Osteoblast (primary cell): ENCODE data around the gene MT1HL1. TPM values are rescaled to one million over a fixed set of nuclear protein-coding genes. Genes with fewer than 3 reads are reported as not detected.
"Not testable (repeated sequence)": the region's sequence is repeated elsewhere in the genome, so short reads cannot be mapped to it uniquely, and the experiment has no call there.

Experiments
- DNase-seq: peaks from one replicate; pipeline ENCODE4 v3.0.0; 2011; ENCODE audit warnings: low spot score, mixed read lengths; ENCODE audit not compliant: insufficient read length; ENCODE audit errors: missing footprints
- H2AFZ ChIP-seq: 2 replicates; pipeline ENCODE4 v1.6.0; 2011; ENCODE audit warnings: mild to moderate bottlenecking, low read length
- H3K27ac ChIP-seq: 2 replicates; pipeline ENCODE4 v1.5.1; 2011; ENCODE audit warnings: mild to moderate bottlenecking, low read depth, low read length, moderate library complexity
- H3K27me3 ChIP-seq: 2 replicates; pipeline ENCODE4 v1.6.0; 2012; ENCODE audit warnings: mild to moderate bottlenecking, control low read depth, inconsistent platforms, low read length, moderate library complexity; ENCODE audit not compliant: insufficient read depth
- H3K36me3 ChIP-seq: 2 replicates; pipeline ENCODE4 v1.5.1; 2011; ENCODE audit warnings: mild to moderate bottlenecking, low read length, control low read depth, moderate library complexity; ENCODE audit not compliant: insufficient read depth
- H3K4me1 ChIP-seq: 2 replicates; pipeline ENCODE4 v1.5.1; 2011; ENCODE audit warnings: mild to moderate bottlenecking, low read length, control low read depth, moderate library complexity; ENCODE audit not compliant: insufficient read depth
- H3K4me2 ChIP-seq: 2 replicates; pipeline ENCODE4 v1.6.0; 2011; ENCODE audit warnings: mild to moderate bottlenecking, low read length; ENCODE audit not compliant: insufficient read depth
- H3K4me3 ChIP-seq: fragments of 200-600 bp; sonication (generic); 3 replicates; pipeline ENCODE4 v1.5.1; 2012; ENCODE audit warnings: mild to moderate bottlenecking, low read length, inconsistent platforms; ENCODE audit not compliant: insufficient read depth
- H3K79me2 ChIP-seq: 2 replicates; pipeline ENCODE4 v1.6.0; 2012; ENCODE audit warnings: mild to moderate bottlenecking, low read length, control low read depth, inconsistent platforms; ENCODE audit not compliant: insufficient read depth
- H3K9me3 ChIP-seq: 2 replicates; pipeline ENCODE4 v1.5.1; 2011; ENCODE audit warnings: low read depth, low read length, control low read depth
- H4K20me1 ChIP-seq: 2 replicates; pipeline ENCODE4 v1.6.0; 2012; ENCODE audit warnings: mild to moderate bottlenecking, low read length, control low read depth; ENCODE audit not compliant: insufficient read depth
- CTCF ChIP-seq: IDR thresholded peaks from 2 replicates; pipeline ENCODE4 v1.5.1; 2011; ENCODE audit warnings: mild to moderate bottlenecking, low read depth, low read length, moderate library complexity; ENCODE audit errors: extremely low read depth
- total RNA-seq: library from RNA; depleted of rRNA; stranded (reverse); fragments of >200 nt; gene quantifications from 2 replicates; pipeline ENCODE4 v1.2.3, GENCODE V29; 2012

The MT1HL1 gene
- total RNA-seq, 1 donor: not detected

GRCh38 chr1:236990052-236990445 lies 14.2 kb downstream of the MT1HL1 start:
- no peak for TF ChIP-seq CTCF
- Histone ChIP-seq H3K79me2 (no peaks in the 10 kb centered on the region), H3K4me1 (no peaks in the 10 kb centered on the region), H4K20me1 (no peaks in the 10 kb centered on the region), H3K27me3 (no peaks in the 10 kb centered on the region), H3K9me3 (peaks cover 2% of the 10 kb centered on the region), H3K36me3 (no peaks in the 10 kb centered on the region), H3K4me3 (no peak overlapping the region), H3K27ac (no peak overlapping the region), H3K4me2 (no peak overlapping the region), H2AFZ (no peak overlapping the region)
- no peak for DNase-seq

GRCh38 chr1:236989290-236990051 lies 14.8 kb downstream of the MT1HL1 start:
- no peaks in the 10 kb centered on the region for H4K20me1 ChIP-seq
- H2AFZ ChIP-seq: no peak overlapping the region
- no peaks in the 10 kb centered on the region for H3K27me3 ChIP-seq
- no peak overlapping the region for H3K4me3 ChIP-seq
- no peaks in the 10 kb centered on the region for H3K36me3 ChIP-seq
- H3K9me3 ChIP-seq: peaks cover 2% of the 10 kb centered on the region
- no peaks in the 10 kb centered on the region for H3K4me1 ChIP-seq
- no peak overlapping the region for H3K27ac ChIP-seq
- no peak for DNase-seq
- no peak for TF ChIP-seq CTCF
- no peaks in the 10 kb centered on the region for H3K79me2 ChIP-seq
- H3K4me2 ChIP-seq: no peak overlapping the region

- H3K4me1 ChIP-seq: no peaks in the 10 kb centered on the region
- no peaks in the 10 kb centered on the region for H3K27me3 ChIP-seq
- H3K27ac ChIP-seq: no peak overlapping the region
- no peaks in the 10 kb centered on the region for H3K79me2 ChIP-seq
- DNase-seq: no peak
- H4K20me1 ChIP-seq: no peaks in the 10 kb centered on the region
- no peak overlapping the region for H3K4me2 ChIP-seq
- peaks cover 6% of the 10 kb centered on the region for H3K9me3 ChIP-seq
- no peaks in the 10 kb centered on the region for H3K36me3 ChIP-seq
- no peak overlapping the region for H3K4me3 ChIP-seq
- TF ChIP-seq CTCF: no peak
- H2AFZ ChIP-seq: no peak overlapping the region
Observed at GRCh38 chr1:236983818-236984217, 20.4 kb downstream of the MT1HL1 start.

- Histone ChIP-seq H3K27ac (no peak overlapping the region), H4K20me1 (no peaks in the 10 kb centered on the region), H3K27me3 (no peaks in the 10 kb centered on the region), H3K9me3 (peaks cover 6% of the 10 kb centered on the region), H2AFZ (no peak overlapping the region), H3K79me2 (no peaks in the 10 kb centered on the region), H3K36me3 (no peaks in the 10 kb centered on the region), H3K4me3 (no peak overlapping the region), H3K4me1 (no peaks in the 10 kb centered on the region), H3K4me2 (no peak overlapping the region)
- DNase-seq: no peak
- no peak for TF ChIP-seq CTCF
Observed at GRCh38 chr1:236982380-236982779, 21.9 kb downstream of the MT1HL1 start.

GRCh38 chr1:236981431-236981830 lies 22.8 kb downstream of the MT1HL1 start:
- not testable (repeated sequence) for H3K36me3 ChIP-seq, H3K27ac ChIP-seq, H3K79me2 ChIP-seq, H3K4me2 ChIP-seq, H4K20me1 ChIP-seq, H3K9me3 ChIP-seq, H3K27me3 ChIP-seq, H2AFZ ChIP-seq, DNase-seq, H3K4me3 ChIP-seq, H3K4me1 ChIP-seq
